Measurements from ENCODE around the gene GADL1.
A peak's percentile ranks its signal among the peaks of the same experiment; 100 is the strongest.

GADL1 gene

DNA sequence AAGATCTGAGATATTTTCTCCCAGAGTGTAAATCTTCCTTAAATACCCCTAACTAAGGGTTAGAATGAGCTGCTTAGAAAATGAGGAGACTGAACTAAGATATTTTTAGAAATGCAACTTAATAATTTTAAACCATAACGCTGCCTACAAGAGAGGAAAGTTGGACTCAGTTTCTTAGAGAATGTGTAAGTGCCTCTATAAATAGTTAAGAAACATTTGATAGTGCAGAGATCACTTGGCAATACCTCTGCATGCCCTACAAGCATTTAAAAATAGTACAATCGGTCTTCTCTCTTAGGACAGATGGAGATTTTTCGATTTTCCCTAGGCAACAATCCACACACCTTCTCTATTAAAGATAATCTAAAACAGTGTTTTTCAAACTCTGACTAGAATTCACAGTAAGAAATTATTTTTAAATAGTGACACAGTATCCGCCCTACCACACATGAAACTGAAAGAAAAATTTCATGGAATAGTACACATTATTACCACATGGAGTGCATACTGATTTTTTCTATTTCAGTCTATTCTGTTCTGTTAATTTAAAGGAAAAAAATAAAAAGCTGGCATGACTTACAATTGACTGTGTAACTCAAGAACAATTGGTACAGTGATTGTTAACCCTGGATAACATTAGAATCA lies 83.2 kb downstream of the GADL1 start:
- no peak for DNase-seq (ENCODE audit: low read depth)

DNA sequence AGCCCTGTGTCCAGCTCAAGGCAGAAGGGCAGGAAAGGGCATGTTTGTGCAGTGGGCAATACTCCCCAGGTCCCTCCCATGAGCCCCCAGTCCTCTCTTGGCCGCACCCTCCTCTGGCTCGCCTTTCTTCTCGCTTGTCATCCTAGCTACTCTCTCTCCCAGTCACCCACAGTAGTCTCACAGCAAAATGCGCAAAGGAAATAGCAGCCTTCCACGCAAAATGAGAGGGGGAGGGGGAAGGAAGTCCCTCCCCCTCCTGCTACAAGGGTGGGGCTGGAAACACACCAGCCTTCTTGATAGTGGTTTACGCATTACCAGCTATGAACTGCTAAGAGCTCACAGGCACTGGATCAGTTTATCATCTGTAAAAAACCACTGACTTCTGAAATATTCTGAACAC lies 83.8 kb downstream of the GADL1 start:
- DNase-seq (ENCODE audit: low read depth) = no peak

DNA sequence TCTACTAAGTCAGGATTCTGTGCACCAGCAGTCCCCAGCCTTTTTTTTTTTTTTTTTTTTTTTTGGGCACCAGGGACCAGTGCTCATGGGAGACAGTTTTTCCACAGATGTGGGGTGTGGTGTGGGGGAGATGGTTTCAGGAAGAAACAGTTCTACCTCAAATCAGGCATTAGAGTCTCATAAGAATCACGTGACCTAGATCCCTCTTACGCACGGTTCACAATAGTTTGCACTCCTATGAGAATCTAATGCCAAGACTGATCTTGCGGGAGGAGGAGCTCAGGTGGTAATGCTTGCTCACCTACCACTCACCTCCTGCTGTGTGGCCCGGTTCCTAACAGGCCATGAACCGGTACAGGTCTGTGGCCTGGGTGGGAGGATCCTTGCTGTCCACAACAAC lies 88.8 kb downstream of the GADL1 start:
- DNase-seq (ENCODE audit: low read depth) = no peak

DNA sequence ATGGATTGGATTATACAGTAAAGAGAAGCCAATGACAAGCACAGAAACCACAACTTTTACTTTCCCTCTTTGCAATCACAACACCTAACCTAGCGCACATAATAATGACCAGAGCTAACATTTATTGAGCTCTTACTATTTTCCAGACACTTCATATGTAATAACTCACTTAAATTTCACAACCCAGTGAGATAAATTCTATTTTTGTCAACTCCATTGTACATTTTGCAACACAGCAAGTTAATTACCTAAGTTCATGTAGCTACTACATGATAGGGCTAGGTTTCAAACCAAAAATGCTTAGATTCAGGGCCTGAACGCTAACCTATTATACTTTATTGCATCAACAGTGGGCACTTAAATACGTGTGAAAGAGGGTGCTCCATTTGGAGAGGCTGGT lies 89.5 kb downstream of the GADL1 start:
- no peak for DNase-seq (ENCODE audit: low read depth)

DNA sequence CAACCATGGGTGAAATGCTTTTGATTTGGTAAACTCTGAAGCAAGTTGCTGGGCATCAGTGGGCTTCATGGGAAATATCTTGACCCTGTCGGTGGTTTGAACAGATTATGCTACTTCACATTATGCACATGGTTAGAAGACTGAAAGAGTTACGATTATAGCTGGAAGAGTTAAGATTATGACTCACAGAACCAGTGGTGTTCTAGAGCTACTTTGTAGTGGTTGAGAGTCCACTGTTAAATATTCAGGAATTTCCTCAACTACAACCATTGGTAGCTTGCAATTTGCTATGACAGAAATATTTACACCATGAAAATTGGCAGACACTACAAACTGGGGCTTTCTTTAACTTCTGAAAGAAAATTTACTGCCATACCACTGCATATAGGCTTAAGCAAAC lies 99.3 kb downstream of the GADL1 start:
- DNase-seq (ENCODE audit: low read depth) = no peak

DNA sequence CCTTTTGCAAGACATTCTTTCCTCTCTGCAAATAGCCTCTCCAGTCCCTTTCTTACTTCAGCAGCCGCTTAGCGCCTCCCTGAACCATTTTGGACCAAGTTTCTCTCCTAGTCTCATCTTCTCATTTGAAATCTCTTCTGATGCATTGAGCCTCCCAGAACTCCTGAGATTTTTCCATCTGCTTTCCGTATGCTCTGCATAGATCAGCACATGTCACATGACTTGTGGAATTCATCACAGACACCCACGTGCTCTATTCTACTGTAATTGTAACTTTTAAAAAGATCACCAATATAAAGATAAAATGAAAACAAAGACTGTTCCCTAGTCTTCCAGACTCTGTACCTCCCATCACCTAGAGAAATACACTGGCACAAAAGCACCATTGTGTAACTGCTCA lies 100.7 kb downstream of the GADL1 start:
- no peak for DNase-seq (ENCODE audit: low read depth)

DNA sequence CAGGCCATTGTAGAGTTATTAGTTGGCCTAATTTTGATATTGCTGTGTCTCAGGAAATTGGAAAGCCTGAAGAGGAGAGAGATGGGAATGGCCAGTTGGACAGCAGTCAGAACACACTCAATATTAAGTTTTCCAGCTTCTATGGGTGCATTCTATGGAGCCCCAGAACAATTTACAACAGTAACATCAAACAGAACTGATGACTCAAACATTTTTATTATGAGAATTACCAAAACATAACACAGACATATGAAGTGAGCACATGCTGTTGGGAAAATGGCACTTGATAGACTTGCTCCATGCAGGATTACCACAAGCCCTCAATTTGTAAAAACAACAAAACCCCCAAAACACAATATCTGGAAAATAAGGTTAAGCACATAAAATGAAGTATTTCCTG lies 104.3 kb downstream of the GADL1 start:
- DNase-seq (ENCODE audit: low read depth) = no peak

DNA sequence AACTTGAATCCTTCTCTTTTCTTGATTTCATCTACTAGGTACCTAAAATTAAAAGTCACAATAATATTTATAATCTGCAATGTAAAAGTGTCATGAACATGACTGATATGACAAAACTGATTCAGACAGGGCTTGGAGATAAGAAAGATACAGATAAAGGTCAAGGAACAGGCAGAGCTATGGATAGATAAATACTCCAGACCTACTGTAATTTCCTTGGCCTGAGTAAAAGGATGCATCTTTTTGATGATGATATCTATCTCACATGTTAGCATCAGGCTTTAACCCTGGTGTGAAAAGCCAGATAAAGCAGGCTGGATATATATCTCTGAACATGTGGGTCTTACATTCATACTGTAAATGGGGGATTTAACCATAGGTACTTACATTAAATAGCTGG lies 108.1 kb downstream of the GADL1 start:
- DNase-seq (ENCODE audit: low read depth) = no peak

DNA sequence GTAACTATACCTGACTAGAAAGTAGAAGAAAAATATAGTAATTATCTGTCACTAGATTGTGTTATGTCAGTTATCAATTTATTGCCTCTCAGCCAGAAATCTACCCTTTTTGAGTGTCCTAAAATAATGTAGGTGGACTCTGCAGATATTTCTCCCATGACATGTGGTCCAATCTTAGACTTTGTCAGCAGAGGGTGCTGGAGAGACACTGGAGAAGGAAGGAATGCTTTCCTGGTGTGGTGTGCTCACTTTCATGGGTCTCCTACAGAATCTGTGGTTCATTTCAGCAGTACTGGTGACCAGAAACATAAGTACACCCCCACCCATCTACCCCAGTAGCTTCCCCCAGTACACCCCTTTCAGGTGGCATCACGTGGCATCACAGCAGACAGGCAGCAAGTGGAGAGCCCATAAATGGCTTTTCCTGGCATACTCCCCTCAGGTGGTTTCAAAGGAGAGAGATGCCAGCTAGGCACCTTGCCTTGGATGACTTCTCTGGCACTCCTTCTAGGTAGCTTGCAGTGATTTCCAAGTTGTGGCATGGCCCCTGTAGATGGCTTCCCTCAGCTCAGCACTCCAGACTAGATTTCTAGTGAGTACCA lies 114.7 kb downstream of the GADL1 start:
- DNase-seq (ENCODE audit: low read depth) = peak; percentile 61

DNA sequence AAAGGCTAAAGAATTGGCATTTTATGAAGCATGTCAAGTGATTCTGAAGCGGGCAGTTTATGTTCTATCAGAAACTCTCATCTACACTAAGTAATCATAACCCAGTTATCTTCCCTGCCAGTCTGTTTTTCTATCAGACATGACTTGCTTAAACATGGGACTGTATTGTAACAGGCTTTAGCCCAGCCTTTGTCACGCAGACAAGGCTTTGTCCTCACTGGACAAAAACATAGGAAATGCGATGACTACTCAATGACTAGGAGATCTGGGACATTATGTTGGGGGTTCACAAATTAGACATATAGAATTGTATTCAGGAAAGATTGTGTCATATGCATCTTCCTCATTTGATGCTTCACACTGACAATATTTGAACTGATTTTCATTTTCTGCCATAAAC lies 115.5 kb downstream of the GADL1 start:
- DNase-seq (ENCODE audit: low read depth) = peak; percentile 8

DNA sequence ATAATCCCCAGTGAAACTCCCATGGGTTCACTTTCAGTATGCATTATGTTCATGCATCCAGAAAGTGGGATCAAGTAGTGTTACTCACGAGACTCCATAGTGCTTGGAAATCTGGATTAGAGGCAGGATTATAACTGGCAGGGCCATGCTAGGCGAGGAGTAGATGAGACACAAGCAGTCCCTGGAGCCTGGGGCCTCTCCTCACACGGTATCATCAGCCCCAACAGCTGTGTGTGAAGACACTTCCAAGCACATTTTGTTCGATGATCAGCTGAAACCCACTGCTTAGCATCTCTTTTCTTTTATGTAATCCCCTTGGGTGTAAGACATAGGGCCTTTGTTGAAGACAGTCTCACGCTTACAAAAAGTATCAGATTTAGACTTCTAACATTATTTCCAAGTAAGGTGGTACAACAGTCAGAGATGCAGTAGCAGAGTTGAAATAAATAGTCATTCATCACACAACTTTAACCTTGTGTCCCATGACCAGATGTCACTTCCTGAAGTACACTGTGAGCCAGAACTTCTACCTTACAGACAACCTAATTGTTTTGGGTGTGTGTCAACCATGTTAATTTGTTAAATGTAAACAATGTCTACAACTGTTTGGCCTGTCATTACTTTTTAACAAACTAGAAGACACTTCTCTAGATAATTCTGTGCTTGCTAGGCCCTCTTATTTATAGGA lies 116.9 kb downstream of the GADL1 start:
- no peak for DNase-seq (ENCODE audit: low read depth)

DNA sequence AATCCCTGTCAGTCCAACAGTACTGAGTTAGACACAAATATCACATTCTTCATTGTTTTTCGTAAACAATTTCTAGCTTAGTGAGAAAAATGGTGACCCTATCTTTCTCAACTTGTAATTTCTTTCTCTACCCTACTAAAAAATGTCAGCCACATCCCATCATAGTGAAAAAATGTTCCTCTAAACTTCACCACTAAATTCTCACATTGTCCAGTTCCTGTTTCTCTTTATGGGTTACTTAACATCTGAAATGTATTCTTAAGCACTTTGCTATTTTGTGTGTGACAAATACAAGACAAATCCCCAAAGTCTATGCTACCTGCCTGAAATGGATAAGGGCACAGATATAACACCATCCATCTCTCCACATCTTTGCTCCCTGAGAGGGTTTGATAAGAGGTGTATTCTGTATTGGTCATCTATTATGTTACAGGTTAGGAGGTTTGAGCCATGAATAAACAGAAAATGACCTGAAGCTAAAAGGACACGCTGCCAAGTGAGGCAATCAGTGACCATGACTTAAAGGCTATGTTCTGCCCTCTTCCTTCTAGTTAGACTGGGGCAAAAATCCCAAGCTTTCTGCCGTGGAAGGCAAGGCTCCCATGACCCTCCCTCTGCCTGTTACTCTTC lies 118.2 kb downstream of the GADL1 start:
- DNase-seq (ENCODE audit: low read depth) = no peak

DNA sequence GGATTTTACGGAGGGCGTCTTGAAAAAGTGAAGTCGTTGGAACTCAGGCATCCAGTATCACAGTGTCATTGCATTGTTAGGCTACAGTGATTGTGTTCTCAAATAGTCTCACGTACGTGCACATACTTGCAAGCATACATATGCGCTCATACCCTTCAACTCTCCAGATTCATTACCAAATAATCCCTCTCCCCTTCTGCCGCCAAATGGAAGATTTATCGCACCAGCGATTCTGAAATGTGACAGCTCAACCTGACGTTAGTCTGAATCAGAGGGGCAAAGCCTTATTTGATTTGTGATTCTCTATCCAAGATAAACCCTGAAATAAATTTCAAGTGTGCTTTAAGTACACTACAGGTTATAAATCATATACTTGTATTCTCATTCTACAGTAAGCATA lies 119.4 kb downstream of the GADL1 start:
- no peak for DNase-seq (ENCODE audit: low read depth)

DNA sequence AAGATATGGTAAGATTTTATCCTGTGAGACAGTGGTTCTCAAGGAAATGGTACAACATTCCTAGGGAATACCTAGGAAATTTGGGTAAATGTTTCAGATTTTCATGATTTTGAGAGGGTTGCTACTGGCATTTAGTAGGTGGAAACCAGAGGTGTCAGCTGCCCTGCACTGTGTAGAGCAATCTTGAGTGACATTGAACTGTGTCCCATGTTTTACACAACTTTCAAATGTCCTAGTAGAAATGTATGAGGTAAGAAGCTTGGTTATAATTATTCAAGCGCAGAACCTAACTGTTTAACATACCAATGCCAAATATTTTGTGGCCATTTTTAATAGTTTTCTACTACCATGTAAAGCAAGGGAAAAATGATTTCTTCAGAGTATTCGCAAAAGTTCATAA lies 120.4 kb downstream of the GADL1 start:
- no peak for DNase-seq (ENCODE audit: low read depth)

DNA sequence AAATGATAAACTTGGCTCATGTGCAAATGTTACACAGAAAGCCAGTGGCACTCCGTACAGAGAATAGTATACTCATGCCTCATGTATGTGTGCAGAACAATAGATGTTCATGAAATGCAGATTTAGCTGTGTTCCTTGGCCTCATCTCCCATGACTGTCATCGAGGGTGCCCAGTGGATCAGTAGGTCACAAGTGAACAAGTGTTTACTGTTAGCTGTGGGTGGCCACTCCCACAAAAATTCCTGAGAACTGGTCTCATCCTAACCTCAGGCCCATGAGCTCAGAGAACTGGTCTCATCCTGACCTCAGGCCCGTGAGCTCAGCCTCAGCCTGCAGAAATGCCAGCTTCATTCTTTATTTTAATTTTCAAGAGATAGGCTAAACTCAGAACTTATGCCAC lies 124.1 kb downstream of the GADL1 start:
- DNase-seq (ENCODE audit: low read depth) = peak; percentile 96

DNA sequence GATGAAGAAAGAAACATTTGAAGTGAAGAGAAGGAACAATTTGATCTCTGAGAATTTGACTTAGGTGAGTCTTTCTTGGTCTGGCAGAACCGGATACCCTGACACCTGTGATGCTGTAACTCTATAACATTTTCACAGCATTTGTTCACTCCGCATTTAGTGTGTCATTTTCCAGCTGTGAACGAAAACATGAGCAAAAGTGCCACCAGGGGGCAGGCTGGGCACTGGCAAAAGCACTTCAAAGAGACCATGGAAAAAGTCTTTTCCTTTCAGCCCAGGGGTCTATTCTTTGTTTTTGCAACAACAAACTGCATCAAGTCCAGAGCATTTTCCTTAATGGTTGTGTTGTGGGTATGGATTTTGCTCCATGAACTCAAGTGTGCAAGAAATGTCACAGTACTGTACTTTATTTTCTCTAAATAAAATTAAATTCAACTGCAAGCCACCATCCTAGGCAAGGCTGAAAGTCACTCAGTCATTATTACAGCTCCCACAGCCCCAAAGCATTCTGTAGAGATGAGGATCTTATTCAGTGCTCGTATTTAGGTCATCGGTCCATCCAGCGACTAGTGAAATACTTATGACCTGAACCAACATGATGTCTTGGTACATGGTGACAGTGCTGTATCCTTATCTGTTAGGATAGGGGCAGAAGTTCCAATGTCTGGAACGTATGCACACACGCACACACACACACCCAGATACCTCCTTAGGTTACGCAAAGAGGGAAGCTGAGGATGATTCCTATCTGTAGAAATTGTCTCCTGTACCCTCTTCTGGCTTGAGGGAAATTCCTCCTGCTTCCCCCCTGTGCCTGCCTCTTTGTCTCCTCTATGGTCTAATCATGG lies 125.5 kb downstream of the GADL1 start:
- peak; percentile 67 for DNase-seq (ENCODE audit: low read depth)

DNA sequence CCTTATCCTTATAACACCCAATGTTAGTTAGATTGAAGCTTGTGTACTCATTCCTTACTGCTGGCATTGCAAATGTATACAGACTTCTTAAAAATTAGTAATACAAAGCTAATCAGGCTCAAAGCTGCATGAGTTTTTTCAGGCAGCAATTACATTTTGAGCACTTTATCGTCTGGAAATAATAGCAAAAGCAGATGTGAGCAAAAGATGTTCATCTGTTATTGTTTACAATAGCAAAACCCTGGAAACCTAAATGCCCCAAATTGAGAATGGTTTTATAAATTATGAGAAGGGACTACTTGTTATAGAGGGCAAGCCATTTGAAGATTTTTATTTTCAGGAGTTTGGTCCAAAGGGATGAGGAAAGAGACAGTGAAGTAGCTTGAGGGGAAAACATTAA lies 126.4 kb downstream of the GADL1 start:
- DNase-seq (ENCODE audit: low read depth) = no peak

DNA sequence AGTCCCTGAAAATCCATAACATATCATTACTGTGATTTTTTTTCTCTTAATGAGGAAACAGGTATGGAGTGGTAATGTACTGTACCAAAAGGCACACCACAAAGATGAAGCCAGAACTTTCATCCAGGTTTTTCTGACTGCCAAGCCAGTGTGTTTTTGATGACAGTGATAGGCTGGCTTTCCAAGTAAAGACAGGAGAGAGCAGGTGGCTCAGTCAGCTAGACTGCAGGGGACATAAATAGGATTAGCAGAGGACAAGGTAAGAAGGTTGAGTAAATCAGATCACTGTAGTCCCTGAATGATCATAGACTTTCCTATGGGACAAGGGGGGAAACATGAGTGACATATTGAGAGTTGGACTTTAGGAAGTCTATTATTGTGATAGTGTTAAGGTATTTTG lies 127.9 kb downstream of the GADL1 start:
- DNase-seq (ENCODE audit: low read depth) = no peak

DNA sequence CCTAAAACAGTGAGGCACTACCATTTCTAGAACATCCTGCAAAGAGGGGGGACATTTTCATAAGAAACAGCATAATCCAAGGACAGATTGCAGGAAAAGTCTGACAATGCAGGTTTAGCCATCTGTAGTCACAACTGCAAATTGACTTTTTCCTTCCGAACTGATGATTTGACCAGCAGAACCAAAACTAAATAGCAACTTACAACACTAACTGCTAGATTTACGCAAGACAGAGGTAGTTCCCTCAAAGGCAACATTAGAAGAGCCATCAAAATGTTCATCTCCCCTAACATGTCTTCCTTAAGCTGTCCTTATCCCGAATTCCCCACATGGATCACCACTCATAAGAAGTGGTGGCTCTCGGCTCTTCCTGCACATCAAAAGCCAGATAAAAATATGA lies 129.6 kb downstream of the GADL1 start:
- no peak for DNase-seq (ENCODE audit: low read depth)

DNA sequence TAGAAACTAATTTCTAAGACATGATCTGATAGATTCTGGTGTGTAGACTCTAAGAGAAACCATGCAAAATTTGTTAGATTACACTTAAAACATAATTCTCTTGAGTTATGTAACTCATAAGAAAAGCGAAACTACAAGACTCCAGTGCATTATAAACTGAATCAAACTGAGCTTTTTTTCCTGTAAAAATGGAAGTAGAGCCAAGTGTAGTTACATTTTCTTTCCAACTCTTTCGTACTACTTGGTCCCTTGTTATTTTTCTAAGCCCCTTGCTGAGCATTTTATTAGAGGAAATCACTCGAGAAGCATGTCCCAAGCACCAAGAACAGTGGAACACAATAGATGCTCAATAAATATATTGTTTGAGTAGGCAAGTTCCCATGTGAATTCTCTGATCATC lies 130.2 kb downstream of the GADL1 start:
- DNase-seq (ENCODE audit: low read depth) = no peak

DNA sequence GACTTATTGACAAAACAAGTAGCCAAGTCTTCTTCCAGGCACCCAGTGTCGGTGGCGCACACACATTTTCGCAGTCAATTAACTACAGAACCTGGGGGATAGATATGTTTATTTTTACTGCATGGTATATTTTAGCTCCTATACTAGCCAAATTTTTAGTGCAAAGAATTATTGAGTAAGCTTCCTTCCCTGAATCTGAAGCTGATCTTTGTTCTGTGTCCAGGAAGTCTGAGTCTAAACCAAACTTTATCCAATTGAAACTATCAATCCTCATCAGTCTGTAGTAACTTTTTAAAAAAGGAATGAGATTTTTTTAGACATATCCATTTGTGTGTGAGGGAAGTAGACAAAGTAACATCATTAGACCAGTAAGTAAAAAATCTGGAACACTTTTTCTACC lies 133.1 kb downstream of the GADL1 start:
- no peak for DNase-seq (ENCODE audit: low read depth)

DNA sequence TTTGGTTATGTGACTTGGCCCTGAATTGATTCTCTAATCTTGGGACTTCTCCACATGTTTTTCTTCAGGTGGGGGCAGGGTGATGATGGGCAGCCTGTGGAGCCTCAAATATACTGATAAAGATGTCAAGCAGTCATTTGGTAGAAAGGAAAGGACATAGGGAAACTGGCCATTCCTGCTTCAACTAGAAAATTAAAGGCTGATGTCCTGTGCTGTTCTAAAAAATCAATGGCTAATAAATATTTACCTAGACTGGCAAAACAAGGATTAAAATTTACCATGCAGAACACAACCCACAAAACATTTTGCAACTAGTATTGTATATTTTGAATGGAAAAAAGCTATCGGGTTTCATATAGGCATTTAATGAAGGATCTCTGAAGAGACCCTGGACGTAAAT lies 133.7 kb downstream of the GADL1 start:
- no peak for DNase-seq (ENCODE audit: low read depth)
